Ovary (tissue), 3 donors: ENCODE data around the gene OR2H2.

Experiments
- CTCF ChIP-seq, 3 donors: fragments of 450-650 bp in 2 of 3; fragments of 200-600 bp in 1 of 3; IDR thresholded peaks; one replicate each; pipeline versions ENCODE4 v1.5.1 to v1.8.0; 2016 to 2022; ENCODE audit warnings: antibody characterized with exemption in 3 of 3, mild to moderate bottlenecking in 1 of 3
- POLR2A ChIP-seq: fragments of 450-650 bp; IDR thresholded peaks from one replicate; pipeline ENCODE4 v1.6.1; 2017; ENCODE audit warnings: antibody characterized with exemption, mild to moderate bottlenecking, moderate library complexity
- donor health status: DM: no; HTN: no; CAD: no.

- TF ChIP-seq CTCF (IDR thresholded peaks at IDR 0.05) (no peak), POLR2A (no peak)
Observed at GRCh38 chr6:29593199-29593855, 8.4 kb downstream of the OR2H2 start.
